Measurements from ENCODE around the gene TGFBR1. TPM values are rescaled to one million over a fixed set of nuclear protein-coding genes. Genes with fewer than 3 reads are reported as not detected.
A peak's percentile ranks its signal among the peaks of the same experiment; 100 is the strongest.

The TGFBR1 gene
- total RNA-seq, 2 experiments from 2014 or later = 12.9 to 14.6 TPM

DNA sequence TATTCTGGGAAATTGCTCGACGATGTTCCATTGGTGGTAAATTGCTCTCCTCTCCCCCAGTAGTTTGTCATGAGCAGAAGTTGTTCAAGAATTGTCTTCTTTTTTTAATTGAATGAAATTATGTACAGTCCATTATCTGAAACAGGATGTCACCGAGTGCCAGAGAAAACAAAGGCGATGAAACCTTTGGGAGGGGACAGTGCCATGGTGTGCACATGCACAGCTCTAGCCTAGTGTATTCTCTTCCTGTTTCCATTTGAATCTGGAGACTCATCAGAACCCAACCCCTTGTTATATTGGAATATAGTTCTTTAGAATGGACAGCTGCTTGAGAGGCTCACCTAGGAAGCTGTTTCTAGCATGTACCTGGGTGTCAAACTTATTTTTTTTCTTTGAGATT lies 41.7 kb downstream of the TGFBR1 start:
- Mint-ChIP-seq H3K36me3 (ENCODE audit: low read depth) (peaks cover 96% of the 10 kb centered on the region), H3K27me3 (no peaks in the 10 kb centered on the region), H3K4me3 (no peak overlapping the region), H3K9me3 (no peaks in the 10 kb centered on the region), H3K27ac (no peak overlapping the region), H3K4me1 (ENCODE audit: low read depth) (peaks cover 48% of the 10 kb centered on the region)
- ATAC-seq (ENCODE audit: poor library complexity) (no peak), DNase-seq (no peak)
- Histone ChIP-seq H3K9me3 (ENCODE audit: control insufficient read depth in 1 of 2, insufficient read depth in 1 of 2, low read length in 2 of 2) (no peaks in the 10 kb centered on the region), H3K27me3 (ENCODE audit: control insufficient read depth in 1 of 2, insufficient read depth in 2 of 2, low read length in 2 of 2) (no peaks in the 10 kb centered on the region), H3K27ac (ENCODE audit: low read depth in 1 of 2, low read length in 2 of 2) (no peak overlapping the region), H3K4me3 (ENCODE audit: low read length) (no peak overlapping the region), H3K36me3 (ENCODE audit: insufficient read depth, low read length) (peaks cover 74% of the 10 kb centered on the region), H3K4me1 (ENCODE audit: insufficient read depth, low read length) (no peaks in the 10 kb centered on the region)
- intact Hi-C loops (cut with DNase I, micrococcal nuclease) = loop anchor here in 1 of 2 experiments (10.0 kb wide), 1 partner anchor 342 kb away; the partner anchor contains the start of gene GALNT12
- POLR2A ChIA-PET = no interaction called here
- TF ChIP-seq, protein P1, sequence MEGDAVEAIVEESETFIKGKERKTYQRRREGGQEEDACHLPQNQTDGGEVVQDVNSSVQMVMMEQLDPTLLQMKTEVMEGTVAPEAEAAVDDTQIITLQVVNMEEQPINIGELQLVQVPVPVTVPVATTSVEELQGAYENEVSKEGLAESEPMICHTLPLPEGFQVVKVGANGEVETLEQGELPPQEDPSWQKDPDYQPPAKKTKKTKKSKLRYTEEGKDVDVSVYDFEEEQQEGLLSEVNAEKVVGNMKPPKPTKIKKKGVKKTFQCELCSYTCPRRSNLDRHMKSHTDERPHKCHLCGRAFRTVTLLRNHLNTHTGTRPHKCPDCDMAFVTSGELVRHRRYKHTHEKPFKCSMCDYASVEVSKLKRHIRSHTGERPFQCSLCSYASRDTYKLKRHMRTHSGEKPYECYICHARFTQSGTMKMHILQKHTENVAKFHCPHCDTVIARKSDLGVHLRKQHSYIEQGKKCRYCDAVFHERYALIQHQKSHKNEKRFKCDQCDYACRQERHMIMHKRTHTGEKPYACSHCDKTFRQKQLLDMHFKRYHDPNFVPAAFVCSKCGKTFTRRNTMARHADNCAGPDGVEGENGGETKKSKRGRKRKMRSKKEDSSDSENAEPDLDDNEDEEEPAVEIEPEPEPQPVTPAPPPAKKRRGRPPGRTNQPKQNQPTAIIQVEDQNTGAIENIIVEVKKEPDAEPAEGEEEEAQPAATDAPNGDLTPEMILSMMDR (IDR thresholded peaks at IDR 0.05) = no peak
- CTCF ChIA-PET = no interaction called here

DNA sequence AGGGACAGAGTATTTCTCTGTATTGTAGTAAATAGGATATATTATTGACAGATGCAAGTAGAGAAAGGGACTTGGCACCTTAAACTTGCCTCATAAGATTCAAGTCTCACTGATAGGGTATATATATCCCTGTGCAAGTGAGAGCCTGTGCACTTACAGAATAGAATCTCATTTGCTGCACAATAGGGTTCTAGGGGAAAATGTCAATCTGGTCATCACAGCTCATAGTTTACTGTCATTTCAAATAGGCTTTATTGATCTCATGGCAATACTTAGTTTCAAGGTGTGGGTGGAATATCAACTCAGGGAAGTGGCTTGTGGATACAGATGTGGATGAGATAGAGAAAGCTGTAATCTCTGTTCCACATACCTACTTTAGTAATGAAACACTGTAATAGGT lies 42.3 kb downstream of the TGFBR1 start:
- Histone ChIP-seq H3K36me3 (ENCODE audit: insufficient read depth, low read length) (peaks cover 74% of the 10 kb centered on the region), H3K9me3 (ENCODE audit: control insufficient read depth in 1 of 2, insufficient read depth in 1 of 2, low read length in 2 of 2) (no peaks in the 10 kb centered on the region), H3K4me3 (ENCODE audit: low read length) (no peak overlapping the region), H3K4me1 (ENCODE audit: insufficient read depth, low read length) (no peaks in the 10 kb centered on the region), H3K27me3 (ENCODE audit: control insufficient read depth in 1 of 2, insufficient read depth in 2 of 2, low read length in 2 of 2) (no peaks in the 10 kb centered on the region), H3K27ac (ENCODE audit: low read depth in 1 of 2, low read length in 2 of 2) (no peak overlapping the region)
- ChIA-PET POLR2A (no interaction called here), CTCF (no interaction called here)
- ATAC-seq (ENCODE audit: poor library complexity) (no peak), DNase-seq (no peak)
- peaks cover 90% of the 10 kb centered on the region for H3K36me3 Mint-ChIP-seq (ENCODE audit: low read depth)
- H3K4me3 Mint-ChIP-seq = no peak overlapping the region
- TF ChIP-seq, protein P1 (IDR thresholded peaks at IDR 0.05) = no peak
- H3K27ac Mint-ChIP-seq = peak overlapping the region; percentile 21
- H3K9me3 Mint-ChIP-seq = no peaks in the 10 kb centered on the region
- no peaks in the 10 kb centered on the region for H3K27me3 Mint-ChIP-seq
- intact Hi-C loops (cut with DNase I, micrococcal nuclease) = loop anchor here in 1 of 2 experiments (10.0 kb wide), 1 partner anchor 342 kb away; the partner anchor contains the start of gene GALNT12
- H3K4me1 Mint-ChIP-seq (ENCODE audit: low read depth) = peaks cover 46% of the 10 kb centered on the region

DNA sequence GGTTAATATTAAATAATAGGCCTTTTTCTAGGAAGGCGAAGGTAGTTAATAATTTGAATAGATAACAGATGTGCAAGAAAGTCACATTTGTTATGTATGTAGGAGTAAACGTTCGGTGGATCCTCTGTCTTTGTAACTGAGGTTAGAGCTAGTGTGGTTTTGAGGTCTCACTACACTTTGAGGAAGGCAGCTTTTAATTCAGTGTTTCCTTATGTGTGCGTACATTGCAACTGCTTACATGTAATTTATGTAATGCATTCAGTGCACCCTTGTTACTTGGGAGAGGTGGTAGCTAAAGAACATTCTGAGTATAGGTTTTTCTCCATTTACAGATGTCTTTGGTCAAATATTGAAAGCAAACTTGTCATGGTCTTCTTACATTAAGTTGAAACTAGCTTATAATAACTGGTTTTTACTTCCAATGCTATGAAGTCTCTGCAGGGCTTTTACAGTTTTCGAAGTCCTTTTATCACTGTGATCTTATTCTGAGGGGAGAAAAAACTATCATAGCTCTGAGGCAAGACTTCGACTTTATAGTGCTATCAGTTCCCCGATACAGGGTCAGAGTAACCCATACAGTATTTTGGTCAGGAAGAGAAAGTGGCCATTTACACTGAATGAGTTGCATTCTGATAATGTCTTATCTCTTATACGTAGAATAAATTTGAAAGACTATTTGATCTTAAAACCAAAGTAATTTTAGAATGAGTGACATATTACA lies 45.7 kb downstream of the TGFBR1 start:
- H3K4me3 ChIP-seq (ENCODE audit: low read length) = no peak overlapping the region
- ChIA-PET POLR2A (interaction anchor here (0.8 to 1.5 kb wide), 8 partner anchors 10 to 137 kb away, joined by 3 to 7 read pairs (median 4); partner anchors contain the start of gene TGFBR1), CTCF (interaction anchor here (1.0 to 2.2 kb wide), 2 partner anchors 9 to 10 kb away, joined by 3 to 13 read pairs; no protein-coding TSS in a partner anchor)
- H3K4me3 Mint-ChIP-seq = peak overlapping the region; percentile 72
- no peak overlapping the region for H3K27ac ChIP-seq (ENCODE audit: low read depth in 1 of 2, low read length in 2 of 2)
- DNase-seq (peak in 3 of 14 experiments; percentile 42 to 55 (median 52)), ATAC-seq (ENCODE audit: poor library complexity) (peak; percentile 95)
- no peaks in the 10 kb centered on the region for H3K9me3 Mint-ChIP-seq
- intact Hi-C loops (cut with DNase I, micrococcal nuclease) = loop anchor here in 1 of 2 experiments (2.0 kb wide), 1 partner anchor 16 kb away; no protein-coding TSS in a partner anchor
- H3K4me1 Mint-ChIP-seq (ENCODE audit: low read depth) = peaks cover 50% of the 10 kb centered on the region
- H3K27me3 ChIP-seq (ENCODE audit: control insufficient read depth in 1 of 2, insufficient read depth in 2 of 2, low read length in 2 of 2) = no peaks in the 10 kb centered on the region
- no peaks in the 10 kb centered on the region for H3K4me1 ChIP-seq (ENCODE audit: insufficient read depth, low read length)
- peak overlapping the region; percentile 86 for H3K27ac Mint-ChIP-seq
- H3K36me3 Mint-ChIP-seq (ENCODE audit: low read depth) = peaks cover 69% of the 10 kb centered on the region
- H3K27me3 Mint-ChIP-seq = no peaks in the 10 kb centered on the region
- H3K9me3 ChIP-seq (ENCODE audit: control insufficient read depth in 1 of 2, insufficient read depth in 1 of 2, low read length in 2 of 2) = no peaks in the 10 kb centered on the region
- TF ChIP-seq, protein P1 (IDR thresholded peaks at IDR 0.05) = no peak
- peaks cover 46% of the 10 kb centered on the region for H3K36me3 ChIP-seq (ENCODE audit: insufficient read depth, low read length)
